Measurements from ENCODE around the gene SMURF1. TPM values are rescaled to one million over a fixed set of nuclear protein-coding genes. Genes with fewer than 3 reads are reported as not detected.

Gene SMURF1
- total RNA-seq (2014; rRNA removed): 30.2 and 32.3 TPM in 2 replicates
- Bru-seq, nascent RNA: percentile 95 among the genes with signal in this experiment
- BruChase-seq, experiment 1, labeled RNA remaining after a 6-hour chase: percentile 89 among the genes with signal in this experiment
- percentile 91 among the genes with signal in this experiment for BruChase-seq, experiment 2, labeled RNA remaining after a 2-hour chase
- long read RNA-seq, full-length matches to known transcripts: 17 of 112 reads
- long read RNA-seq, partial matches to known transcripts: 35 of 112 reads
- long read RNA-seq, other reads (novel, unspliced or antisense): 60 of 112 reads

- Histone ChIP-seq H3K4me3 (ENCODE audit: low read length) (peak within 1 kb of the TSS; percentile 88), H2AFZ (ENCODE audit: low read length) (peak within 1 kb of the TSS; percentile 74), H4K20me1 (ENCODE audit: low read length) (peaks cover 30% of the 10 kb centered on the region), H3K27me3 (ENCODE audit: low read length) (no peaks in the 10 kb centered on the region), H3K4me2 (ENCODE audit: low read length) (peak within 1 kb of the TSS; percentile 85), H3K9me2 (replicated peaks; ENCODE audit: low read length) (no peaks in the 10 kb centered on the region), H3K27ac (ENCODE audit: low read length) (peak within 1 kb of the TSS; percentile 65), H3K36me3 (ENCODE audit: low read depth, low read length) (peaks cover 2% of the 10 kb centered on the region; the same call in 1 of the 2 replicates), H3K9ac (ENCODE audit: low read length) (peak within 1 kb of the TSS; percentile 90), H3K4me1 (ENCODE audit: insufficient read depth, low read length) (peaks cover 51% of the 10 kb centered on the region), H3K9me3 (ENCODE audit: low read length) (no peaks in the 10 kb centered on the region), H3F3A (ENCODE audit: low read length, unreplicated experiment) (no peaks in the 10 kb centered on the region), H3K79me2 (ENCODE audit: low read length) (peaks cover 41% of the 10 kb centered on the region)
- peak; percentile 47 for ATAC-seq
- ChIA-PET POLR2A (ENCODE audit: unreplicated experiment) (no interaction called here), CTCF (no interaction called here)
- intact Hi-C loops (cut with micrococcal nuclease): loop anchor here (2.0 to 5.0 kb wide), 5 partner anchors 41 to 183 kb away; partner anchors contain the start of gene ARPC1A
- DNase-seq: peak; percentile 66
- no peak for TF ChIP-seq EZH2 (IDR thresholded peaks at IDR 0.05; ENCODE audit: low read length, unreplicated experiment)
- TF ChIP-seq EZH2phosphoT487 (IDR thresholded peaks at IDR 0.05; ENCODE audit: borderline replicate concordance, low read length): no peak
- TF ChIP-seq CTCF (conservative IDR thresholded peaks at IDR 0.05; ENCODE audit: low read depth, low read length): no peak
- TSS peak; percentile 76 for BruUV-seq (replicated peaks)
Observed at GRCh38 chr7:99143853-99144672, at the start of gene SMURF1. Gene SMURF1, minus strand, starts transcription at chr7:99144108. Its CDS starts 328 bp downstream, at chr7:99143780.

GRCh38 chr7:99191869-99192596 is 48.1 kb upstream of the SMURF1 start:
- no peak overlapping the region for H3K27ac ChIP-seq (ENCODE audit: low read length)

More at GRCh38 chr7:99191869-99192596, 48.1 kb upstream of the SMURF1 start:
- ChIA-PET POLR2A (ENCODE audit: unreplicated experiment) (no interaction called here), CTCF (no interaction called here)
- H3K79me2 ChIP-seq (ENCODE audit: low read length): no peaks in the 10 kb centered on the region
- H4K20me1 ChIP-seq (ENCODE audit: low read length): no peaks in the 10 kb centered on the region
- no peak overlapping the region for H3K9ac ChIP-seq (ENCODE audit: low read length)
- H2AFZ ChIP-seq (ENCODE audit: low read length): no peak overlapping the region
- BruUV-seq (replicated peaks): no TSS peak
- no peaks in the 10 kb centered on the region for H3K27me3 ChIP-seq (ENCODE audit: low read length)
- no peaks in the 10 kb centered on the region for H3K9me2 ChIP-seq (replicated peaks; ENCODE audit: low read length)
- DNase-seq (no peak), ATAC-seq (no peak)
- peaks cover 27% of the 10 kb centered on the region for H3K4me1 ChIP-seq (ENCODE audit: insufficient read depth, low read length)
- H3K4me3 ChIP-seq (ENCODE audit: low read length): no peak overlapping the region
- no peak overlapping the region for H3K4me2 ChIP-seq (ENCODE audit: low read length)
- no peaks in the 10 kb centered on the region for H3K36me3 ChIP-seq (ENCODE audit: low read depth, low read length)
- H3K9me3 ChIP-seq (ENCODE audit: low read length): no peaks in the 10 kb centered on the region
- intact Hi-C loops (cut with micrococcal nuclease): no loop called here
- H3F3A ChIP-seq (ENCODE audit: low read length, unreplicated experiment): no peaks in the 10 kb centered on the region
- no peak for TF ChIP-seq CTCF (conservative IDR thresholded peaks at IDR 0.05; ENCODE audit: low read depth, low read length)
- TF ChIP-seq EZH2 (IDR thresholded peaks at IDR 0.05; ENCODE audit: low read length, unreplicated experiment): no peak
- TF ChIP-seq EZH2phosphoT487 (IDR thresholded peaks at IDR 0.05; ENCODE audit: borderline replicate concordance, low read length): no peak

Data from PC-3 (cell line).